ENCODE data around the gene COL21A1.

- TF ChIP-seq POLR2A (IDR thresholded peaks at IDR 0.05) (no peak), EP300 (IDR thresholded peaks at IDR 0.05) (no peak)
These were observed 46.4 kb upstream of the COL21A1 start for GRCh38 chr6:56293781-56294180.
